Measurements from ENCODE around the gene FAM117B.
A peak's percentile ranks its signal among the peaks of the same experiment; 100 is the strongest.

The FAM117B gene

GRCh38 chr2:202610380-202610779, 24.4 kb upstream of the FAM117B start:
- Histone ChIP-seq H3K36me3 (ENCODE audit: control insufficient read depth, insufficient read depth, low read length) (no peaks in the 10 kb centered on the region), H3K9ac (ENCODE audit: low read depth, low read length) (no peak overlapping the region), H3K27ac (ENCODE audit: low read depth, low read length) (no peak overlapping the region), H3K4me1 (ENCODE audit: control insufficient read depth, insufficient read depth, low read length) (no peaks in the 10 kb centered on the region), H3K4me3 (ENCODE audit: low read depth, low read length) (no peak overlapping the region), H3K9me3 (ENCODE audit: control insufficient read depth, insufficient read depth, low read length) (no peaks in the 10 kb centered on the region), H3K27me3 (ENCODE audit: control insufficient read depth, insufficient read depth, low read length) (no peaks in the 10 kb centered on the region)

GRCh38 chr2:202612145-202612544, 22.6 kb upstream of the FAM117B start:
- Histone ChIP-seq H3K36me3 (ENCODE audit: control insufficient read depth, insufficient read depth, low read length) (no peaks in the 10 kb centered on the region), H3K4me1 (ENCODE audit: control insufficient read depth, insufficient read depth, low read length) (no peaks in the 10 kb centered on the region), H3K27me3 (ENCODE audit: control insufficient read depth, insufficient read depth, low read length) (no peaks in the 10 kb centered on the region), H3K4me3 (ENCODE audit: low read depth, low read length) (no peak overlapping the region), H3K9ac (ENCODE audit: low read depth, low read length) (no peak overlapping the region), H3K27ac (ENCODE audit: low read depth, low read length) (no peak overlapping the region), H3K9me3 (ENCODE audit: control insufficient read depth, insufficient read depth, low read length) (no peaks in the 10 kb centered on the region)

GRCh38 chr2:202613479-202613878, 21.3 kb upstream of the FAM117B start:
- no peaks in the 10 kb centered on the region for H3K36me3 ChIP-seq (ENCODE audit: control insufficient read depth, insufficient read depth, low read length)
- H3K9me3 ChIP-seq (ENCODE audit: control insufficient read depth, insufficient read depth, low read length), result no peaks in the 10 kb centered on the region
- H3K9ac ChIP-seq (ENCODE audit: low read depth, low read length), result no peak overlapping the region
- no peaks in the 10 kb centered on the region for H3K4me1 ChIP-seq (ENCODE audit: control insufficient read depth, insufficient read depth, low read length)
- no peak overlapping the region for H3K27ac ChIP-seq (ENCODE audit: low read depth, low read length)
- H3K4me3 ChIP-seq (ENCODE audit: low read depth, low read length), result no peak overlapping the region
- no peaks in the 10 kb centered on the region for H3K27me3 ChIP-seq (ENCODE audit: control insufficient read depth, insufficient read depth, low read length)

- Histone ChIP-seq H3K27ac (ENCODE audit: low read depth, low read length) (no peak overlapping the region), H3K4me1 (ENCODE audit: control insufficient read depth, insufficient read depth, low read length) (no peaks in the 10 kb centered on the region), H3K36me3 (ENCODE audit: control insufficient read depth, insufficient read depth, low read length) (no peaks in the 10 kb centered on the region), H3K4me3 (ENCODE audit: low read depth, low read length) (no peak overlapping the region), H3K9ac (ENCODE audit: low read depth, low read length) (no peak overlapping the region), H3K9me3 (ENCODE audit: control insufficient read depth, insufficient read depth, low read length) (no peaks in the 10 kb centered on the region), H3K27me3 (ENCODE audit: control insufficient read depth, insufficient read depth, low read length) (no peaks in the 10 kb centered on the region)
These were observed 10.6 kb upstream of the FAM117B start for GRCh38 chr2:202624133-202624532.

- Histone ChIP-seq H3K4me1 (ENCODE audit: control insufficient read depth, insufficient read depth, low read length) (no peaks in the 10 kb centered on the region), H3K9ac (ENCODE audit: low read depth, low read length) (no peak overlapping the region), H3K36me3 (ENCODE audit: control insufficient read depth, insufficient read depth, low read length) (no peaks in the 10 kb centered on the region), H3K9me3 (ENCODE audit: control insufficient read depth, insufficient read depth, low read length) (no peaks in the 10 kb centered on the region), H3K27me3 (ENCODE audit: control insufficient read depth, insufficient read depth, low read length) (no peaks in the 10 kb centered on the region), H3K4me3 (ENCODE audit: low read depth, low read length) (no peak overlapping the region), H3K27ac (ENCODE audit: low read depth, low read length) (no peak overlapping the region)
These were observed 7.7 kb upstream of the FAM117B start for GRCh38 chr2:202627042-202627441.

GRCh38 chr2:202628646-202629198, 6.0 kb upstream of the FAM117B start:
- no peaks in the 10 kb centered on the region for H3K4me1 ChIP-seq (ENCODE audit: control insufficient read depth, insufficient read depth, low read length)
- no peak overlapping the region for H3K4me3 ChIP-seq (ENCODE audit: low read depth, low read length)
- H3K9ac ChIP-seq (ENCODE audit: low read depth, low read length), result no peak overlapping the region
- no peak overlapping the region for H3K27ac ChIP-seq (ENCODE audit: low read depth, low read length)
- H3K9me3 ChIP-seq (ENCODE audit: control insufficient read depth, insufficient read depth, low read length), result no peaks in the 10 kb centered on the region
- no peaks in the 10 kb centered on the region for H3K27me3 ChIP-seq (ENCODE audit: control insufficient read depth, insufficient read depth, low read length)
- no peaks in the 10 kb centered on the region for H3K36me3 ChIP-seq (ENCODE audit: control insufficient read depth, insufficient read depth, low read length)

- Histone ChIP-seq H3K9ac (ENCODE audit: low read depth, low read length) (no peak overlapping the region), H3K36me3 (ENCODE audit: control insufficient read depth, insufficient read depth, low read length) (no peaks in the 10 kb centered on the region), H3K4me3 (ENCODE audit: low read depth, low read length) (no peak overlapping the region), H3K9me3 (ENCODE audit: control insufficient read depth, insufficient read depth, low read length) (no peaks in the 10 kb centered on the region), H3K27ac (ENCODE audit: low read depth, low read length) (no peak overlapping the region), H3K27me3 (ENCODE audit: control insufficient read depth, insufficient read depth, low read length) (no peaks in the 10 kb centered on the region), H3K4me1 (ENCODE audit: control insufficient read depth, insufficient read depth, low read length) (peaks cover 4% of the 10 kb centered on the region; the same call in 1 of the 2 replicates)
These were observed 2.0 kb upstream of the FAM117B start for GRCh38 chr2:202632682-202633290.

- H3K36me3 ChIP-seq (ENCODE audit: control insufficient read depth, insufficient read depth, low read length), result no peaks in the 10 kb centered on the region
- peaks cover 4% of the 10 kb centered on the region; the same call in 1 of the 2 replicates for H3K4me1 ChIP-seq (ENCODE audit: control insufficient read depth, insufficient read depth, low read length)
- H3K9me3 ChIP-seq (ENCODE audit: control insufficient read depth, insufficient read depth, low read length), result no peaks in the 10 kb centered on the region
- H3K4me3 ChIP-seq (ENCODE audit: low read depth, low read length), result no peak overlapping the region
- H3K27me3 ChIP-seq (ENCODE audit: control insufficient read depth, insufficient read depth, low read length), result no peaks in the 10 kb centered on the region
- H3K9ac ChIP-seq (ENCODE audit: low read depth, low read length), result no peak overlapping the region
- no peak overlapping the region for H3K27ac ChIP-seq (ENCODE audit: low read depth, low read length)
These were observed 1.3 kb upstream of the FAM117B start for GRCh38 chr2:202633470-202633869.

- Histone ChIP-seq H3K9me3 (ENCODE audit: control insufficient read depth, insufficient read depth, low read length) (no peaks in the 10 kb centered on the region), H3K4me3 (ENCODE audit: low read depth, low read length) (peak overlapping the region; percentile 99), H3K4me1 (ENCODE audit: control insufficient read depth, insufficient read depth, low read length) (peaks cover 4% of the 10 kb centered on the region; the same call in 1 of the 2 replicates), H3K9ac (ENCODE audit: low read depth, low read length) (peak overlapping the region; percentile 94), H3K36me3 (ENCODE audit: control insufficient read depth, insufficient read depth, low read length) (no peaks in the 10 kb centered on the region), H3K27me3 (ENCODE audit: control insufficient read depth, insufficient read depth, low read length) (no peaks in the 10 kb centered on the region), H3K27ac (ENCODE audit: low read depth, low read length) (peak overlapping the region; percentile 98)
These were observed 851 bp downstream of the FAM117B start for GRCh38 chr2:202635428-202636212.

- Histone ChIP-seq H3K4me1 (ENCODE audit: control insufficient read depth, insufficient read depth, low read length) (peaks cover 4% of the 10 kb centered on the region; the same call in 1 of the 2 replicates), H3K4me3 (ENCODE audit: low read depth, low read length) (peak overlapping the region; percentile 99), H3K27me3 (ENCODE audit: control insufficient read depth, insufficient read depth, low read length) (no peaks in the 10 kb centered on the region), H3K9me3 (ENCODE audit: control insufficient read depth, insufficient read depth, low read length) (no peaks in the 10 kb centered on the region), H3K27ac (ENCODE audit: low read depth, low read length) (peak overlapping the region; percentile 91), H3K36me3 (ENCODE audit: control insufficient read depth, insufficient read depth, low read length) (no peaks in the 10 kb centered on the region), H3K9ac (ENCODE audit: low read depth, low read length) (peak overlapping the region; percentile 68)
These were observed 1.4 kb downstream of the FAM117B start for GRCh38 chr2:202636213-202636513.

- H3K27ac ChIP-seq (ENCODE audit: low read depth, low read length), result no peak overlapping the region
These were observed 4.0 kb downstream of the FAM117B start for GRCh38 chr2:202638721-202639120.

More at GRCh38 chr2:202638721-202639120, 4.0 kb downstream of the FAM117B start:
- H3K9ac ChIP-seq (ENCODE audit: low read depth, low read length), result no peak overlapping the region
- H3K27me3 ChIP-seq (ENCODE audit: control insufficient read depth, insufficient read depth, low read length), result no peaks in the 10 kb centered on the region
- H3K9me3 ChIP-seq (ENCODE audit: control insufficient read depth, insufficient read depth, low read length), result no peaks in the 10 kb centered on the region
- H3K36me3 ChIP-seq (ENCODE audit: control insufficient read depth, insufficient read depth, low read length), result no peaks in the 10 kb centered on the region
- H3K4me3 ChIP-seq (ENCODE audit: low read depth, low read length), result no peak overlapping the region
- H3K4me1 ChIP-seq (ENCODE audit: control insufficient read depth, insufficient read depth, low read length), result peaks cover 13% of the 10 kb centered on the region

Data from HUES48 (cell line).